Measurements from ENCODE around the gene PON3.

DNA sequence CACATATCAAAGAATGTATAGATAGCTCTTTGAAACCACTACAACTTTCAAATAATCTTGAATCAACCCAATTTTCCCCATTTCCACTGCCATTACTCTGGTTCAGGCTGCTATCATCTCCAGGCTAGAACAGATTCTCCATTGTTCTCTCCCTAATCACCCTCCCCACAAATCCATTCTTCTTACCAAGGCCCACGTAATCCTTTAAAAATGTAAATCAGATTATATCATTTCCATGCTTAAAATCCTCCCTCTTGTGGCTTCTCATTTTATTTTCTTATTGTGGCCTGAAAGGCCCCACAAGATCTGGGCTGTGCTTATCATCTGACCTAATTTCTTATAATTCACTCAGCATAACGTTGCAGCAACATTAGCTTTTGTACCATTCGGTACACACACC is 68.8 kb downstream of the PON3 start:
- no peak for TF ChIP-seq CTCF (IDR thresholded peaks at IDR 0.05)
- TF ChIP-seq POLR2A (IDR thresholded peaks at IDR 0.05): no peak
